CD4-positive, alpha-beta T cell (primary cell): ENCODE data around the gene FBRS. TPM values are rescaled to one million over a fixed set of nuclear protein-coding genes. Genes with fewer than 3 reads are reported as not detected.

ENCODE experiments used
- ATAC-seq: fragments of 200-7000 bp; cut with Tn5 transposase; one replicate; pipeline ENCODE4 v1.10.0; 2022; ENCODE audit warnings: mild to moderate bottlenecking; ENCODE audit not compliant: poor library complexity
- CTCF ChIA-PET: fragments of 350-600 bp; sonication (Branson Sonifier 250); formaldehyde crosslinking; loops from one replicate; lab custom pipeline; 2021; ENCODE audit warnings: antibody characterized with exemption, inconsistent platforms; lab: Charles Lee
- POLR2A ChIA-PET: fragments of 350-600 bp; sonication (Branson Sonifier 250); formaldehyde crosslinking; loops from one replicate; lab custom pipeline; 2021; ENCODE audit warnings: antibody characterized with exemption, inconsistent platforms; lab: Charles Lee
- DNase-seq, 14 experiments: peaks; one replicate each; pipeline ENCODE4 v3.0.0-alpha.2; 2013 to 2020; ENCODE audit warnings: mixed read lengths in 2 of 14
- H3K27ac ChIP-seq, 2 donors: one replicate each; pipeline versions ENCODE4 v1.5.1 to v1.7.0; 2013; ENCODE audit warnings: low read length in 2 of 2, low read depth in 1 of 2, mild to moderate bottlenecking in 1 of 2
- H3K27me3 ChIP-seq, 2 experiments: 1 replicate in 1 of 2; 2 replicates in 1 of 2; pipeline versions ENCODE4 v1.6.1 to v1.7.0; 2013; ENCODE audit warnings: low read length in 2 of 2, control low read depth in 1 of 2, mild to moderate bottlenecking in 1 of 2, moderate library complexity in 1 of 2; ENCODE audit not compliant: insufficient read depth in 2 of 2, control insufficient read depth in 1 of 2
- H3K36me3 ChIP-seq: one replicate; pipeline ENCODE4 v1.6.1; 2013; ENCODE audit warnings: low read length, control low read depth; ENCODE audit not compliant: insufficient read depth
- H3K4me1 ChIP-seq: one replicate; pipeline ENCODE4 v1.6.1; 2013; ENCODE audit warnings: low read length, control low read depth; ENCODE audit not compliant: insufficient read depth
- H3K4me3 ChIP-seq: one replicate; pipeline ENCODE4 v1.5.1; 2013; ENCODE audit warnings: mild to moderate bottlenecking, low read length, moderate library complexity
- H3K9me3 ChIP-seq, 2 experiments: 1 replicate in 1 of 2; 2 replicates in 1 of 2; pipeline versions ENCODE4 v1.6.1 to v1.7.0; 2013; ENCODE audit warnings: low read length in 2 of 2, mild to moderate bottlenecking in 2 of 2, control low read depth in 1 of 2, moderate library complexity in 1 of 2; ENCODE audit not compliant: control insufficient read depth in 1 of 2, insufficient read depth in 1 of 2
- H3K27ac Mint-ChIP-seq: one replicate; pipeline ENCODE4 v1.8.0; 2020; ENCODE audit warnings: mixed read lengths
- H3K27me3 Mint-ChIP-seq: one replicate; pipeline ENCODE4 v1.8.0; 2021; ENCODE audit warnings: mixed read lengths
- H3K36me3 Mint-ChIP-seq: one replicate; pipeline ENCODE4 v1.8.0; 2021; ENCODE audit warnings: low read depth, mixed read lengths
- H3K4me1 Mint-ChIP-seq: one replicate; pipeline ENCODE4 v1.8.0; 2021; ENCODE audit warnings: low read depth, mixed read lengths
- H3K4me3 Mint-ChIP-seq: one replicate; pipeline ENCODE4 v1.8.0; 2020; ENCODE audit warnings: mild to moderate bottlenecking, mixed read lengths
- H3K9me3 Mint-ChIP-seq: one replicate; pipeline ENCODE4 v1.8.0; 2020; ENCODE audit warnings: mixed read lengths
- CTCF ChIP-seq: fragments of 200-600 bp; IDR thresholded peaks from one replicate; pipeline ENCODE4 v1.8.0; 2022; ENCODE audit warnings: antibody characterized with exemption, mild to moderate bottlenecking
- intact Hi-C, 2 experiments: fragments of 100-400 bp; cut with DNase I in 1 of 2; cut with micrococcal nuclease in 1 of 2; formaldehyde crosslinking; loops; one replicate each; pipeline versions ENCODE4 v1.15.1 to v1.9.0; 2023 to 2025; cut with DNase I, micrococcal nuclease
- total RNA-seq, 174 experiments: library from RNA in 2 of 174; stranded (reverse) in 2 of 174; gene quantifications; one replicate each; pipeline ENCODE4 v1.2.3 and lab custom pipeline; 2021 to 2026

The FBRS gene
- total RNA-seq, 2 experiments from 2014 or later: 162 to 163 TPM

DNA sequence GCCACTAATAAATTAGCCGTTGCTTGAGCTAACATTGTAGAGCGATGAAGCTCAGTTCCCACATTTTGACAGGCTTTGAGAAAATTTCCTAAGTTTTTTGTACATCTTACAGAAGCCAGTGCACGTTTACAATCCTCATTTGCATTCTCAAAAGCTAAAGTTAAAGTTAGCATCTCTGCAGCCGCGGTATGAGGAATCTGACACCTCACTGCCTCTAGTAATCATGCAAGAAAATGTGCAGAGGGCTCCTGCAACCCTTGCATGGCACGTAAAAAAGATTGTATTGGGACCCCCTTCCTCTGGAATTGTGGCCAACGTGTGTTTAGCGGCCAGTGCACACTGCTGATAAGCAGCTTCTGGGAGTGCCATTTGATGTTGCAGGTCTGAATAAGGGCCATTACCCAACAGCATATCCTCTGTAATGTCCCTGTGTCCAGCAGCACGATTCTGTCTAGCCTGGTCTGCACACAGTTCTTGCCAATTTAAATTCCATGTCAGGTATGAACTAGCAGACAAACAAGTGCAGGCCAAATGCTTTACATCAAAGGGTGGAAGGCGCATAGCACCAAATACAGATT, 35.7 kb upstream of the FBRS start:
- no peak for TF ChIP-seq CTCF
- Histone ChIP-seq H3K4me3 (no peak overlapping the region), H3K27ac (no peak overlapping the region), H3K9me3 (peaks cover 0 to 3% of the 10 kb centered on the region in 2 experiments), H3K27me3 (no peaks in the 10 kb centered on the region), H3K4me1 (no peaks in the 10 kb centered on the region), H3K36me3 (no peaks in the 10 kb centered on the region)
- Mint-ChIP-seq H3K4me1 (no peaks in the 10 kb centered on the region), H3K4me3 (no peak overlapping the region), H3K27me3 (no peaks in the 10 kb centered on the region), H3K9me3 (no peaks in the 10 kb centered on the region), H3K36me3 (no peaks in the 10 kb centered on the region), H3K27ac (no peak overlapping the region)
- ChIA-PET CTCF (interaction anchor here (0.6 kb wide), 1 partner anchor 42 kb away, joined by 3 read pairs; no protein-coding TSS in a partner anchor), POLR2A (no interaction called here)
- ATAC-seq (no peak), DNase-seq (no peak)
- intact Hi-C loops: no loop called here

DNA sequence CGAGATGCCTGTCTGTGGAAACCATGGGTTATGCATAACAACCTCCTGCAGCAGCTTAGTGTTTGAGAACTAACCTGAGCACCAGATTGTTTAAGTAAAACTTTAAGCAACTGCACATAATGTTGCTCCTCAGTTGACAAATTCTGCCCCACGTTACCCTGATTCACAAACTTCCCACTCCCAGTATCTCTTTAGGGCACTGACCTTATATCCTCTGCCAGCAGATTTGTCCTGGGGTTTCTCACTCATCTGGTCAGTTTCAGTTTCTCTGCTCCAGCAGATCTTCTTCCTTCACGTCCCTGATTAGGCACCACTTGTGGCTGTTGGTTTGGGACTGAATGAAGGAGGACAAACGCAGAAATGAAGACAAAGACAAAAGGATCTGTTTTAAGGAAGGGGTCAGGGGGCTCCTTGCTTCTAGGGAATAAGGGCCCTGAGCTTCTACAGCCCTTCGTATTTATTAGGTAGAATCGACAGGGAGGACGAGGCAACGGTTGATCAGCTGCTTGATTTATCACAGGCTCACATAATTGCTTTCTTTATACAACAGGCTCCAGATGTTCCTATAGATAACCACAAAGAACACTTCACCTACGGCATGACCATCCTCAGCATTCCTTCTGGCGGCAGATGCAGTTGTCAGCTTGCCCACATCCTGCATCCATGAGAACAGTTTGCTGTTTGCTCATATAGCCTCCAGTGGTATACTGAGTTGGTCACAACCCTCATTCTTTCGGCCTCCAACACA, 34.5 kb upstream of the FBRS start:
- Histone ChIP-seq H3K9me3 (peaks cover 0 to 3% of the 10 kb centered on the region in 2 experiments), H3K36me3 (no peaks in the 10 kb centered on the region), H3K4me1 (peaks cover 3% of the 10 kb centered on the region), H3K4me3 (no peak overlapping the region), H3K27ac (no peak overlapping the region), H3K27me3 (no peaks in the 10 kb centered on the region)
- Mint-ChIP-seq H3K4me1 (peaks cover 3% of the 10 kb centered on the region), H3K4me3 (no peak overlapping the region), H3K36me3 (no peaks in the 10 kb centered on the region), H3K27me3 (no peaks in the 10 kb centered on the region), H3K27ac (no peak overlapping the region), H3K9me3 (no peaks in the 10 kb centered on the region)
- CTCF ChIA-PET: no interaction called here
- POLR2A ChIA-PET: no interaction called here
- no peak for TF ChIP-seq CTCF
- no peak for DNase-seq
- intact Hi-C loops: no loop called here
- no peak for ATAC-seq

- H3K9me3 ChIP-seq: peaks cover 0 to 3% of the 10 kb centered on the region in 2 experiments
- Mint-ChIP-seq H3K9me3 (no peaks in the 10 kb centered on the region), H3K27ac (no peak overlapping the region), H3K4me3 (no peak overlapping the region), H3K4me1 (peaks cover 6% of the 10 kb centered on the region), H3K27me3 (no peaks in the 10 kb centered on the region), H3K36me3 (no peaks in the 10 kb centered on the region)
- CTCF ChIA-PET: interaction anchor here (1.0 to 1.2 kb wide), 2 partner anchors 11 to 28 kb away, joined by 3 read pairs; no protein-coding TSS in a partner anchor
- ATAC-seq (no peak), DNase-seq (no peak)
- H3K27ac ChIP-seq: no peak overlapping the region
- H3K36me3 ChIP-seq: no peaks in the 10 kb centered on the region
- no peak overlapping the region for H3K4me3 ChIP-seq
- no peak for TF ChIP-seq CTCF
- intact Hi-C loops: no loop called here
- POLR2A ChIA-PET: no interaction called here
- H3K27me3 ChIP-seq: no peaks in the 10 kb centered on the region
- H3K4me1 ChIP-seq: peaks cover 4% of the 10 kb centered on the region
These were observed 32.0 kb upstream of the FBRS start for GRCh38 chr16:30626236-30626635.
